ENCODE data around the gene ABCA12. TPM values are rescaled to one million over a fixed set of nuclear protein-coding genes. Genes with fewer than 3 reads are reported as not detected.

ABCA12 gene
- total RNA-seq, 2 donors from 2014 or later: not detected

DNA sequence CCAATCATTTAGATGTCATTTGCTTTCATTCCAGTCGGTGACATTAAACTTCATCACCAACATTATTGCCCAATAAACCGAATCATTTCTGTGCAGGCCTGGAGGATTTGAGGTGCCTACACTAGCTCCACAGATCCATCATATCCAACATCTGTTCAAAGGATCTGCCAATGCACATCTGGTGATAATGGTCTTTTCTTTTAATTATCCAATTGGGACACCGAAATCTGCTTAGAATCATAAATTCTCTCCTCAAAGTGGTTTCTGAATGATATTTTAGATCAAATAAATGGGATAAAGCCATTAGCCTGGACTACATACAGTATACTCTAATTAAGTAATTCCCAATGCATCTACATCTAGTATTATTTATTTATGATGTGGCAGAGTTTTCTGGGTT lies 85.6 kb downstream of the ABCA12 start:
- intact Hi-C loops (cut with DNase I): no loop called here
- DNase-seq (ENCODE audit: low spot score): no peak

DNA sequence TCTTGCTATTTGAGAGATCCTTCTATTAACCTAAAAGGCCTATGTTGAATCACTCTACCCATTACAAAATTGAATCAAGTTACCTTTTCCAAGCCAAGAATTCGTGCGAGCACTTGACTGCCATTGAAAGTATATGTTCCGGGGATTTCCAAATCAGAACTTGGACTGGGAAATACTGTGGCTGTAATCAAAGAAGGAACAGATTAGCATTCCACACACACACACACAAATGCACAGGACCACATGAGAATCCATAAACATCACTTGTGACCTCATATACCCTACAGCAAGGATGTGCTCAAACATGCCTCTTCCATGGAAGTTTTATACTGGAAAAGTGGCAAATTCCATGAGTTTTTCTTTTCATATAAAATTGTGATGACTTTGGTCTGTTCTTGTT lies 86.0 kb downstream of the ABCA12 start:
- DNase-seq (ENCODE audit: low spot score): no peak

DNA sequence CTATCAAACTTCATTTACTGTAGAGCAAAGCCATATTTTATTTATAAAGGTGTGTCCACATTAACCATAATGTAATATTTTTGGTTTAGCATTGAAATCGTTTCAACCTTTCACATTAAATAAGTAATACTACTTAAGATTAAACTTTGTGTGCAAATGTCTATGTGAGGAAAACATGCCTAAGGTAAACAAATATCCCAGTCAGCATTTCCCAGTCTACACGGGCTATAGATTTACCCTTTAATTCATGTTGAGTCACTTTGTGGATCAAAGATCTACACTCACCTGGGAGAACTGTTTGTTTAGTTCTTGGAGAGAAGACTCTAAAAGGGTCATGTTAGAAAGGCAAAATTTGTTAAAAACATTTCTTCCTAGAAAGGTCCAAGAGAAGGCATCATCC lies 89.1 kb downstream of the ABCA12 start:
- intact Hi-C loops (cut with DNase I): no loop called here
- no peak for DNase-seq (ENCODE audit: low spot score)

More for the DNA sequence above, 86.0 kb downstream of the ABCA12 start:
- intact Hi-C loops (cut with DNase I): no loop called here

DNA sequence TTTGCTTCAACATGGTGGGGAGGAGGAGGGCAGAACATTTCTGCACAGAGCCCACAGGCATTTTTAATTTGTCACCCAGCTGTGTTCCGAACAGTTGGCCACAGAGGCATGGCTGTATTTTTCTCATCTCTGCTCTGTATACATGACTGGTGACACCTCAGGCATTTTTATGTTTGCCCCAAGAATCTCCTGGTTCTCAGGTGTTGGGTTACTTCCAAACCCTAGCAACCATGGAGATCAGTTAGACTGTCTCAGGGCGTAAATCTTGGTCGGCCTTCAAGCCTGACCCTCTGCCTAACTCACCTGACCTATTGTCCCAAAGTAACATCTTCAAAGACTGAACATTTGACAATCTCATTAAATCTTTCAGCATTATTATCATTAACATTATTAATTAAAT lies 100.0 kb downstream of the ABCA12 start:
- intact Hi-C loops (cut with DNase I): no loop called here
- DNase-seq (ENCODE audit: low spot score): no peak

DNA sequence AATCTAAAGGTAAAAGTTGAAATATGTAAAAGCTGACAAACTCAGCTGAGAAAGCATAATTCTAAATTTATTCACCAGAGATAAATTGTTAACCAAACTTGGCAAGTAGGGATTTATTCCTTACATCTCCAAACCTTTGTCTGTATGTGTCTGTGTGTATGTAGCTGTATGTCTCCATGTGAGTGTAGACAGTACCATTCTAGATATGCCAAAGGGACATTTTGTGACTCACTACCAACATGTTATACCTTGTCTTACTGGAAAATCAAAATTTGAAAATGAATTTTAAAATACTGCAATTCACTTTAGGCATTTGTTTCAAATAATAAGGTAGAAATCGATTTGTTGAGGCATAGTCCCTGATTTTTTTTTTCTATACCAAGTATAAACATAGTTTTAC lies 102.1 kb downstream of the ABCA12 start:
- intact Hi-C loops (cut with DNase I): no loop called here
- no peak for DNase-seq (ENCODE audit: low spot score)

DNA sequence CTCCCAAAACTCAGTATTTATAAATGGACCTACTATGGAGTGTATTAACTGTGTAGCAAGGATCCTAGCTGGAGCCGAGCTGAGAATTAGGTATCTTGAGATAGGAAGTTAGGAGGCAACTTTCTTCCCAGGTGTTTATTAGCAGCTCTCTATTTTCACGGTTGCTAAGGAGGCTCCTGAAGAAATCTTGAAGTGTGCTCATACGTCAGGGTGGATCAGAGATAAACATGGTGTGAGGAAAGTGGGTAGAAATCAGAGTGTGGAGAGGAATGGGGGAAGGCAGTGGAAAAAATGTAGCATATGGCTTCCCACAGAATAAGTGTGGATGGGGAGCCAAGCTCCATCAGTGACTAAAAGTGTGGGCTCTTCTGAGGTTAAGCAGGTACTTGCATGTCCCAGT lies 104.3 kb downstream of the ABCA12 start:
- DNase-seq (ENCODE audit: low spot score): no peak
- intact Hi-C loops (cut with DNase I): no loop called here

DNA sequence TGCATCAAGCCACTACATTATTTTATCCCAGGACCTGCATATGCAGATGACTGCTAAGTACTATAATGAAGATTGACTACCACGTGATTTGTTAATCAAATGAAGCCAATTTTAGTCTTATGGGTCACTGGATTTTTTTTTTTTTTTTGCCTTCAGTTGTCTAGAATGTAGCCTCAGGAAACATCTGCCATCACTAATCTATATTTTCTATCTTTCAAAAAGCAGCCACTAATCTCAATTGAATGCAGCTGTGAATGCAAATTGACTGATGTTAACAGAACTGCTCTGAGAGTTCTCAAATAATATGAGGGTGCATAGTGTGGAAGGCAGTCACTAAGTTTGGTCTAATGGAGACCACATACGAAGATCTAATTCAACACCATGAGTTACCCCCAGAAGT lies 106.3 kb downstream of the ABCA12 start:
- no peak for DNase-seq (ENCODE audit: low spot score)
- intact Hi-C loops (cut with DNase I): no loop called here

DNA sequence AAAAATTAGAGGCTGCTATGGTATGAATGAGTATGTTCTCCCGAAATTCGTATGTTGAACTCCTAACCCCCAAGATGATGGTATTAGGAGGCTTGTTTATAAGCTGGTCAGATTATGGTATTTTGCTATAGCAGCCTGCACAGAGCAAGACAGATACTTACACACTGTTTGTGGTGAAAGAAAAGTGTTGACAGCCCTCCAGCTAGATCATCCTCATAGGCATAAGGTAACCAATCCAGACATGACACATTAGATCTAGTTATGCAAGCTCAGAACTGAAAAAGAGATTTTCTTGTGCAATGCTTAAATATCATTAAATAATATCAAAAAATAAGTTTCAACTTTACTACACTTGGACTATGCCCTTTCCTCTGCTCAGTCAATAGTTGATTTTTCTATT lies 107.1 kb downstream of the ABCA12 start:
- DNase-seq (ENCODE audit: low spot score): no peak
- intact Hi-C loops (cut with DNase I): no loop called here

DNA sequence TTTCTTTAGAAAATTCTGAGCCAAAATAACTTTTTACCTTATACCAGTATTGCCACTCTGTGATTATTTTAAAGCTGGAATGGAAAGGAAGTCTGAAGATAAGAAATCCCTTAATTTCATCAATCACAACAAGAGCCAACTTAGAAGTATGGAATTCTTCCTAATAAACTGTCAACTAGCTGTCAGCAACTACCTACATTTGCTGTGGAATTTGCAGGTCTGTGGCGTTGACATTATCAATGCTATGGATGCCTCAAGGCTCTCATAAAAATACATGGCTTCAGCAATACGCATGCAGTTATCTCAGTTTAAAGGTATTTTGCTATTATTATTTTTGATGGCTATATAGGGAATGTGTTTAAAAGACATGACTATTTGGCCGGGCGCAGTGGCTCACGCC lies 108.5 kb downstream of the ABCA12 start:
- intact Hi-C loops (cut with DNase I): no loop called here

DNA sequence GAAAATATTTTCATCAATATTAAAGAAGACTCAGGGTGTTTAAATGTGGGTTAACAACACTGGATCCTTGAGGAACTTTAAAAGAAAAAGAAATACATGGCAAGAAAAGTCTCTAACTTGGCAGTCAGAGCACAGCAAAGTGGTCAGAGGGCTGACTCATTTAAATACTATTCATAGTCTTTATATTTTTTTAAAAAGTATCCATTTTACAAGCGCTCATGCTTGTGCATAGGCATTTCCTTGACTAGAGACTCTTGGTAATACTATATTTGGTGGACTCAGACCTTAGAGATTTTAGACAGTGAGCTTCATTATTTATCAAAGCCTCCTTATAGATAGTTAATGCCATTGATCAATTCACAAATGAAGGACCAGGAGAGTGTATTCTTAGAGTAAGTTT lies 110.2 kb downstream of the ABCA12 start:
- intact Hi-C loops (cut with DNase I): no loop called here
- no peak for DNase-seq (ENCODE audit: low spot score)

More for the DNA sequence above, 108.5 kb downstream of the ABCA12 start:
- no peak for DNase-seq (ENCODE audit: low spot score)

DNA sequence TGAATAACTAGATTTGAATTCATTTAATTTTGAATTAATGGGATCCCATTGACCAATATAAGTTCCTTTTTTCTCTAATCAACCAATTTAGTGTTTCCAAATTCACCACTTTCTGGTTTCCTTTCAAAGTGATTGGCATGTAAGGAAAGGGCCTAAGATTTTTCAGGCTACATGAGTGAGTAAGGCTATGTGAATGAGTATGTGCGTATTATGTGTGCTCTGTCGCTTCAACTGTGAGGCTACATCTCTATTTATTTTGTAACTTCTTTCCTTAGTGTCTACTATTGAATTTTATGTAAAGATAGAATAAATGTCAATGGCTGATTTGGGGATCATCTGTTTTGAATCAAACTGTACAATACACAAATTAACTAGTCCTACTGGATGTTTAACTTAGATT lies 110.6 kb downstream of the ABCA12 start:
- DNase-seq (ENCODE audit: low spot score): no peak
- intact Hi-C loops (cut with DNase I): no loop called here

DNA sequence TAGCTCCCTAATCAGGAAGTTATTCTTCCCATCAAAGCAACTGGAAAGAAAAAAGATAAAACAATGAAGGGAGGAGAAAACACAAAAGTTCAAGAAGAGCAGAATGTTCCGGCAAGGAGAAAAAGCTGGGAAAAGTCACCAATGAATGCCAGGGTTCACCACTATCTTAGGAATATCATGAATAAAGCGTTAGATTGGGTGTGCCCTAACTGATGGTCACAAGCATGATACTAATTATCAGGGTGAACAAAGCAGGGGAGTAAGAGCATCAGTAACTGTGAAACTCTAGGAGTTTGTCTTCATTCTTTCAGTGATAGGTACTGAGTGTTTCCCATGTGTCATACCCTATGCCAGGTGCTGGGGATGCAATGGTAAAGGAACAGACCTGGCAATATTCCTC lies 115.5 kb downstream of the ABCA12 start:
- intact Hi-C loops (cut with DNase I): no loop called here
- DNase-seq (ENCODE audit: low spot score): no peak

DNA sequence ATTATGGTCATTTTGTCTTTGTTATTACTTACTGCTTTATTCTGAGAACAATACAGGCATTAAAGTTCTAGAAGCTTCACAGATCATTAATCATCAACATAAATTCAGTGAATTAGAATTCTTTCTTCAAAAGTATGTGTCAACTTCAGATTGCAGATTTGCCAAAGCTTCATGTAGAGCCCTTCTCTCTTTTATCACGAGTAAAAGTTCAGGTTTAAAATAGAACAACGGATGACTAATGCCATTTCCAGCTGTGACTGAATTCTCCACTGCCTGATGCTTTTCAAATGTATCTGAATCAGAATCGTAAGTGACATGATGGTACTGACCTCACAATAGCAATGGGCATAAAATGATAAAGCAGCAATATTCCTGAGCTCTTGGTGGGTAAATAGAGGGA lies 116.0 kb downstream of the ABCA12 start:
- no peak for DNase-seq (ENCODE audit: low spot score)
- intact Hi-C loops (cut with DNase I): no loop called here

DNA sequence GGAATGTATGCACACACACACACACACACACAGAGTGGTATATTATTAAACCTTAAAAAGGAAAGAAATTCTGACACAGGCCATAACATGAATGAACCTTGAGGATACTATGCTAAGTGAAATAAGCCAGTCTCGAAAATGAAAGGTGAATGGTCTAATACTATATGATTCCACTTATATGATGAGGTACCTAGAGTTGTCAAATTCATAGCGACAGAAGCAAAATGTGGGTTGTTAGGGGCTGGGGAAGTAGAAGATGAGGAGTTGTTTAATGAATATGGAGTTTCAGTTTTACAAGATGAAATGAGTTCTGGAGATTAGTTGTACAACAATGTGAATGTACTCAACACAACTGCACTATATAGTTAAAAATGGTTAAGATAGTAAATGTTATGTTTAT lies 118.1 kb downstream of the ABCA12 start:
- intact Hi-C loops (cut with DNase I): no loop called here
- no peak for DNase-seq (ENCODE audit: low spot score)

DNA sequence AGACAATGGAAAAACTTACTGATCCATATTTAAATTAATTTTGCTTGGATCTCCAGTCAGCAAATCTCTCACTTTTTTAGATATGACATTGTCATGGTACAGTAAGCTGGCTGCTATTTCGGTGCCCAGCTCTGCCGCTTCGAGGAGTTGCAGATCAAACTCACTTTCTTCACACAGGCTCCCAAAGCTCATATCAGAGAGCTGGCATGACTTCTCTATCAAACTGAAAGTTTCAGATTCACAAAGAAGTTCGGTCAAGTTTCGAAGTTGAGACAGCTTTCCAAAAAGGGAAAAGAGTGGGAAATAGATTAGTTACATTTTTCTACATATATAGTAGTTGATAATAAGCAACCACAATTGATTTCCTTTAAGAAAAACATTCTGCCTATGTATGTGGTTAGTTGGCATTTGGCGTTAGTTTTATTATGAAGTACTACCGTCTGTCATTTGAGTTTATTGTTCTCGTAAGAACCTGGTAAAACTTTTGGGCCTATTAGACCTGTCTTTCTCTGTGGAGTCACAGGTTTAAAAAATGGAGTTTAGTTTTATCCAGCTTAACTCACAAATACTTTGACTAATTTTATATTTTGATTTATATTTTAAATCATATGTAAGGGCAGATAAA lies 118.8 kb downstream of the ABCA12 start:
- intact Hi-C loops (cut with DNase I): no loop called here
- no peak for DNase-seq (ENCODE audit: low spot score)

DNA sequence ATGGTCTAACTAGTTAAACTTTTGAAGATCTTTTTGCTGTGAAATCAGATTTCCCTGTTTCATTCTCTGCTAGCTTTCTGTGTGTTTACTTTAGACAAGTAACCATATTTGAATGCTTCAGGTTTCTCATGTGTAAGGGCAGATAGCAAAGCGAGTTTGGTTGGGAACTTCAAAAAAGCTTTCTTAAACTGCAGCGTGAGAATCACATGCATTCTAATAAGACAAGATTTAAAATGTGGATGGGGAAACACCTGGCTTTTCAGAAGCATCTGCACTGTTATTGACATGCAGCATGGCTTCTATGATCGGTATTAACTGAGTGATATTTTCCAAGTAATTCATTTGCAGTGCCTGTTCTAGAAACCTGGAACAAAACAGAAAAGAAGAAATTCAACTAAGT lies 119.3 kb downstream of the ABCA12 start:
- no peak for DNase-seq (ENCODE audit: low spot score)
- intact Hi-C loops (cut with DNase I): no loop called here

DNA sequence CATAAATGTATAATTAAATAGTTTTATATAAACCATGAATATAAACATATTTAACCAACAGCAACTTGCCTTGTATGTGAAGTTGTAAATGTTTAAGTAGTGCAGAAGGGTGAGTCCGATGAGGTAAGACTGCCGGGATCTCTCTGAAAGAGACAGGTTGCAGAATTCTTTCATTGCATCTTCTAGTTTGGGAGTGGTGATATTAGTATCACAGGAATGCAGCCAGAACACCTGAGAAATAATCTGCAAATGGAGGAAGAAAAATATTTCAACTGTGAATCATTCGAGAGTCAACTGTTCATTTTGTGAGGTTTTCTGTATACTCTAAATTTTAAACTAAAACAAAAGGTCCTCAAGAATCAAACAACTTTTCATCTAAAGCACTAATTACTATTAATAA lies 123.0 kb downstream of the ABCA12 start:
- intact Hi-C loops (cut with DNase I): no loop called here
- no peak for DNase-seq (ENCODE audit: low spot score)

DNA sequence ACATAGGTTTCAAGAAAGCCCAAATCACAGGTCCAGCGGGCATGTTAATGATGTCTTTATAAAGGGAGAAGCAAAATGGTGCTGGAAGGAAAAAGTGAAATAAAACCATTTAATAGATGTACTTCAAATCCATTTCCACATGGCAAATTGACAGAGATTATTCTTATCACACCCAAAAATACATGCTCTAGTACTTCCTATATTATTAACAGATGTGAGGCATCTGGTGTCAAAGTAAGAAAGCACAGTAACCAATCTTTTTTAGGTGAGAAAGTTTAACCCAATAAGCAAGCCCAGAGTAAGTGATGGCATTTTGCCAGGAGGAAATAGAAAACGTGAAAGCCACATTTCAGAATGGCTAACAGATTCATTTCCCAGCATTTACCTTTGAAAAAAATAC lies 128.0 kb downstream of the ABCA12 start:
- intact Hi-C loops (cut with DNase I): no loop called here
- no peak for DNase-seq (ENCODE audit: low spot score)

DNA sequence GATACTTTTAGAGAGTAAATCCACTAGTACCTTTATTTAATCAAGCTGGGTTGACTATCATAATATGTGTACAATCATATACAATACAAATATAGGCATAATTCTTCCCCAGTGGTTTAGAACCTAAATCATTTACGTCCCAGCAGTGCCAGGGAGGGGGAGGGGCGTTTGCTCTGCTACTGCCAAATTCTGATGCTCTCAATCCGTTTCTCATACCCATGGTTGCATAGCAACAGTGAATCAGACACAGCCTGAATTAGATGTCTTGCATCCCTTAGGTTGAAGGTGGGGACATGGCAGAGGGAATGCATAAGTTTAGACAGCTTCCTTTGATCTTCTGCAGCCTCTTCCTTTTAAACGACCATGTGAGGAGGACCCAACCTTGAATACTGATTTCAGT lies 135.4 kb downstream of the ABCA12 start:
- no peak for DNase-seq (ENCODE audit: low spot score)
- intact Hi-C loops (cut with DNase I): no loop called here

DNA sequence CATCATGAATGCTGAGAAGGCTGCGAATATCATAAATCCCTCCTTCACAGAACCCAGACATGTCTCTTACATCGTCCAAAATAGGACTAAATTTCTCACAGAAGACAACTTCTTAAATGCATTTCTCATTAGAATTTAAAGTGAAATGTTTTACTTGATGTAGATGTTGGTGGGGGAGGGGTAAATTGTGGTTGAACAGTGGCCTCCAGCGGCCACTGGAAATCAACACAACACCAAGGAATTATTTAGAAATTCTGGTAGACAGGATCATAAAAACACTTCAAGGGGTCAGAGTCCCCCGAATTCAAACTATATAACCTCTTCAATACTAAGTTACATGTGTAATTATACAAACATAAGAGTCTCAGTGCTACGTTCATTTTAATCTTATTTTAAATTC lies 135.9 kb downstream of the ABCA12 start:
- no peak for DNase-seq (ENCODE audit: low spot score)
- intact Hi-C loops (cut with DNase I): no loop called here

DNA sequence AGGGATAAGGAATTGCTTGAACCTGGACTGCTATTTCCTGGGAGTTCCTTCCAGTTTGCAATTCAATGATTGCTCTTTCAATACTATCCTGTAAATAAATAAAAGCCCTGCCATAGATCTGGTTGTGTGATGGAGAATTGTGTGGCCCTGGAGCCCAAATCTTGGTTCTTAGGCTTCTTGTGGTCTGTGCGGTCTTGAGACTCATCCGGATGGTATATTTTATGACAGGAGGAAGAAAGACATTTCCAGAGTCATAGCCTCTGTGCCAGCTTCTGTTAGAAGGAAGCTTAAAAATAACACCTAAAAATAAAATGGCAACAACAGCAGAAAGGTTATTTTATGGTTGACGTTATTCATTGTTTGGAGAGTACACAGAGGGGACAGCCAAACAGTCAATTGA lies 137.7 kb downstream of the ABCA12 start:
- intact Hi-C loops (cut with DNase I): no loop called here
- DNase-seq (ENCODE audit: low spot score): no peak
